GM12872 (cell line): ENCODE measurements around the gene CACNG3.

Source experiments
- CTCF ChIP-seq: IDR thresholded peaks from 3 replicates; pipeline ENCODE4 v1.5.1; 2011; ENCODE audit warnings: low read depth, mild to moderate bottlenecking, low read length, moderate library complexity; ENCODE audit not compliant: insufficient read depth

The CACNG3 gene

GRCh38 chr16:24367186-24367710 lies 111.1 kb downstream of the CACNG3 start:
- no peak for TF ChIP-seq CTCF

GRCh38 chr16:24372824-24373223 lies 116.7 kb downstream of the CACNG3 start:
- TF ChIP-seq CTCF, result no peak

- TF ChIP-seq CTCF, result no peak
These were observed 122.9 kb downstream of the CACNG3 start for GRCh38 chr16:24378999-24379398.

GRCh38 chr16:24381470-24382118 lies 125.5 kb downstream of the CACNG3 start:
- TF ChIP-seq CTCF, result no peak

- no peak for TF ChIP-seq CTCF
These were observed 126.8 kb downstream of the CACNG3 start for GRCh38 chr16:24382762-24383407.

- no peak for TF ChIP-seq CTCF
These were observed 138.2 kb downstream of the CACNG3 start for GRCh38 chr16:24394341-24394740.

GRCh38 chr16:24396350-24397271 lies 140.5 kb downstream of the CACNG3 start:
- no peak for TF ChIP-seq CTCF
